ENCODE results near the gene SLC12A1.

The SLC12A1 gene

DNA sequence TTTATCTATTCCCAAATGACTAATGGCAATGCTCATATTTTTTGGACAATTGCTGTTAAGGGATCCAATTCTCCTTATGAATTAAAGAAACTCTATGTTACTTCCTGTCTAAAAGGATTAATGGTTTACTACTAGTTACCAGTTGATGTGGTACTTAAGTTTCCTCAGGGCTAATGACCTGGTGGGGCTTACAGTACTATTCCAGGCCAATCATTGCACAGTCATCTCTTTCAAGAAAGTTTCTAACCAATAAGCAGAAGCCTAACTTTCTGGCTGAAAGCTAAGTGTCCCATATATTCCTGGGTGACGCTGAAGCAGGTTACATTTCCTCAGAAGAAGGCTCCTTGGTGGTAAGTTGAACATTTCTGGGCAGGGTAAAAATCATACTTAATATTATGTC, at the start of gene SLC12A1:
TSS of gene SLC12A1 (plus strand) at position 322 of the 400 bp plus-strand sequence. CDS start 1,418 bp downstream, outside the sequence.
- no peaks in the 10 kb centered on the region for H3K9me2 ChIP-seq (ENCODE audit: low read depth, low read length)
- no peaks in the 10 kb centered on the region for H3F3A ChIP-seq (ENCODE audit: insufficient read depth, low read length)
- no peaks in the 10 kb centered on the region for H3K36me3 ChIP-seq (ENCODE audit: insufficient read depth, low read length)
- H3K79me2 ChIP-seq (ENCODE audit: insufficient read depth, low read length): no peaks in the 10 kb centered on the region
- H3K4me3 ChIP-seq (ENCODE audit: low read depth, low read length, poor library complexity, severe bottlenecking): no peak within 1 kb of the TSS
- H3K9ac ChIP-seq (ENCODE audit: low read length): no peak within 1 kb of the TSS
- H4K20me1 ChIP-seq (ENCODE audit: insufficient read depth, low read length): no peaks in the 10 kb centered on the region
- H3K27ac ChIP-seq (ENCODE audit: low read depth, low read length, poor library complexity, severe bottlenecking): no peak within 1 kb of the TSS
- TF ChIP-seq, protein P1, sequence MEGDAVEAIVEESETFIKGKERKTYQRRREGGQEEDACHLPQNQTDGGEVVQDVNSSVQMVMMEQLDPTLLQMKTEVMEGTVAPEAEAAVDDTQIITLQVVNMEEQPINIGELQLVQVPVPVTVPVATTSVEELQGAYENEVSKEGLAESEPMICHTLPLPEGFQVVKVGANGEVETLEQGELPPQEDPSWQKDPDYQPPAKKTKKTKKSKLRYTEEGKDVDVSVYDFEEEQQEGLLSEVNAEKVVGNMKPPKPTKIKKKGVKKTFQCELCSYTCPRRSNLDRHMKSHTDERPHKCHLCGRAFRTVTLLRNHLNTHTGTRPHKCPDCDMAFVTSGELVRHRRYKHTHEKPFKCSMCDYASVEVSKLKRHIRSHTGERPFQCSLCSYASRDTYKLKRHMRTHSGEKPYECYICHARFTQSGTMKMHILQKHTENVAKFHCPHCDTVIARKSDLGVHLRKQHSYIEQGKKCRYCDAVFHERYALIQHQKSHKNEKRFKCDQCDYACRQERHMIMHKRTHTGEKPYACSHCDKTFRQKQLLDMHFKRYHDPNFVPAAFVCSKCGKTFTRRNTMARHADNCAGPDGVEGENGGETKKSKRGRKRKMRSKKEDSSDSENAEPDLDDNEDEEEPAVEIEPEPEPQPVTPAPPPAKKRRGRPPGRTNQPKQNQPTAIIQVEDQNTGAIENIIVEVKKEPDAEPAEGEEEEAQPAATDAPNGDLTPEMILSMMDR (IDR thresholded peaks at IDR 0.05; ENCODE audit: low read length): no peak
- TF ChIP-seq EZH2 (IDR thresholded peaks at IDR 0.05; ENCODE audit: borderline replicate concordance, low read length): no peak
- H2AFZ ChIP-seq (ENCODE audit: low read length): no peak within 1 kb of the TSS
- no peak within 1 kb of the TSS for H3K4me2 ChIP-seq (ENCODE audit: low read length)
- no peaks in the 10 kb centered on the region for H3K4me1 ChIP-seq (ENCODE audit: insufficient read depth, low read length, severe bottlenecking)
- no peaks in the 10 kb centered on the region for H3K9me3 ChIP-seq (ENCODE audit: low read length)
- no peaks in the 10 kb centered on the region for H3K27me3 ChIP-seq (ENCODE audit: insufficient read depth, low read length)

DNA sequence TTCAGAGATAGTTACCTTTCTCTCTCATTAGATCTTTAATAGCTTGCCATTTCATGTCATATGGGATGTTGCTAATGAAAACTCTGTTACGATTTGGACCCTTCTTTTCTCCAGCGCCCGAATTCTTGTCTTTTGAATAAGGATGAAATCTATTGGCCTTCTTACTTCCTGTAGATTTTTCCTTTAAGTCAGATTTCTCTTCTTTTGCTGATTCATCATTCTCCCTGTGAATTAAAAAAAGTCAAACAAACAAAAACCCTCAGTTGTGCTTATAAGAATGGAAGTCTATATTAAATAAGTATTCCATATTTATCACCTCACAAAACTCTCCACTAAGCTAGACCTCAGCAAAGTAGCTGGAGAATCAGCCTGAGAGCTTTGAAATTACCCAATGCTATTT, 37.5 kb upstream of the SLC12A1 start:
- H3K4me2 ChIP-seq (ENCODE audit: low read length): no peak overlapping the region
- no peaks in the 10 kb centered on the region for H4K20me1 ChIP-seq (ENCODE audit: insufficient read depth, low read length)
- H3K36me3 ChIP-seq (ENCODE audit: insufficient read depth, low read length): peaks cover 31% of the 10 kb centered on the region
- no peak overlapping the region for H3K4me3 ChIP-seq (ENCODE audit: low read depth, low read length, poor library complexity, severe bottlenecking)
- H3K9me2 ChIP-seq (ENCODE audit: low read depth, low read length): no peaks in the 10 kb centered on the region
- peaks cover 31% of the 10 kb centered on the region for H3K79me2 ChIP-seq (ENCODE audit: insufficient read depth, low read length)
- no peak for TF ChIP-seq EZH2 (IDR thresholded peaks at IDR 0.05; ENCODE audit: borderline replicate concordance, low read length)
- TF ChIP-seq, protein P1 (IDR thresholded peaks at IDR 0.05; ENCODE audit: low read length): no peak
- no peak overlapping the region for H3K9ac ChIP-seq (ENCODE audit: low read length)
- H3K27me3 ChIP-seq (ENCODE audit: insufficient read depth, low read length): no peaks in the 10 kb centered on the region
- H2AFZ ChIP-seq (ENCODE audit: low read length): no peak overlapping the region
- H3F3A ChIP-seq (ENCODE audit: insufficient read depth, low read length): no peaks in the 10 kb centered on the region
- H3K27ac ChIP-seq (ENCODE audit: low read depth, low read length, poor library complexity, severe bottlenecking): no peak overlapping the region
- H3K9me3 ChIP-seq (ENCODE audit: low read length): 0 out of 2 replicates have a peak, but pooled peaks cover 2% of the 10 kb centered on the region
- no peaks in the 10 kb centered on the region for H3K4me1 ChIP-seq (ENCODE audit: insufficient read depth, low read length, severe bottlenecking)

DNA sequence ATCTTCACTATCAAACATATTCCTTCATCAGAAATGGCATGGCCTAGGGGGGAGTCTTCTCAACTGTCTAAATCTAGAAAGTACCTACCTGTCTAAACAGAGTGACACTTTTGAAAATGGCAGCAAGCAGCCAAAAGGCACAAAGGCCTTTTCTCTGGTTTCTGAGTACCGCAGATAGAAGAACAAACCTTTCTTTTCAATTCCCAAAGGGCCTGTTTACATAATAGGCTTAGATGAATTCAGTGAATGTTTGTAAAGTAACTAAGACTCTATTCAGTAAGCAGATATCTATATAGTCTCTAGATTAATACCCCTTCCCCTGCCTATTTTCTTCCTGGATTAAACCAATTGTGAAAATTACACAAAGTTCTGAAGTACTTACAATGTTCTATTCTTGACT, 35.1 kb upstream of the SLC12A1 start:
- H3K4me3 ChIP-seq (ENCODE audit: low read depth, low read length, poor library complexity, severe bottlenecking): no peak overlapping the region
- no peaks in the 10 kb centered on the region for H3F3A ChIP-seq (ENCODE audit: insufficient read depth, low read length)
- H3K4me2 ChIP-seq (ENCODE audit: low read length): no peak overlapping the region
- H3K9me3 ChIP-seq (ENCODE audit: low read length): 0 out of 2 replicates have a peak, but pooled peaks cover 2% of the 10 kb centered on the region
- H3K27ac ChIP-seq (ENCODE audit: low read depth, low read length, poor library complexity, severe bottlenecking): no peak overlapping the region
- H3K9me2 ChIP-seq (ENCODE audit: low read depth, low read length): no peaks in the 10 kb centered on the region
- H4K20me1 ChIP-seq (ENCODE audit: insufficient read depth, low read length): no peaks in the 10 kb centered on the region
- no peak overlapping the region for H2AFZ ChIP-seq (ENCODE audit: low read length)
- H3K9ac ChIP-seq (ENCODE audit: low read length): no peak overlapping the region
- H3K79me2 ChIP-seq (ENCODE audit: insufficient read depth, low read length): peaks cover 54% of the 10 kb centered on the region
- TF ChIP-seq EZH2 (IDR thresholded peaks at IDR 0.05; ENCODE audit: borderline replicate concordance, low read length): no peak
- TF ChIP-seq, protein P1 (IDR thresholded peaks at IDR 0.05; ENCODE audit: low read length): no peak
- H3K4me1 ChIP-seq (ENCODE audit: insufficient read depth, low read length, severe bottlenecking): peaks cover 10% of the 10 kb centered on the region
- no peaks in the 10 kb centered on the region for H3K27me3 ChIP-seq (ENCODE audit: insufficient read depth, low read length)
- H3K36me3 ChIP-seq (ENCODE audit: insufficient read depth, low read length): peaks cover 22% of the 10 kb centered on the region; the same call in 1 of the 2 replicates
